ENCODE measurements around the gene ANKS1A. TPM values are rescaled to one million over a fixed set of nuclear protein-coding genes. Genes with fewer than 3 reads are reported as not detected.
A peak's percentile ranks its signal among the peaks of the same experiment; 100 is the strongest.

Gene ANKS1A
- total RNA-seq, 1 experiment from 2014 or later: 35.0 TPM

GRCh38 chr6:35086636-35087360 lies 197.7 kb downstream of the ANKS1A start (continued):
- TF ChIP-seq MYBL2 (CRISPR knock-in tag; IDR thresholded peaks at IDR 0.05): no peak
- no peak for TF ChIP-seq HMGXB4 (CRISPR knock-in tag; IDR thresholded peaks at IDR 0.05)
- no peak for TF ChIP-seq NFE2L1 (CRISPR knock-in tag; IDR thresholded peaks at IDR 0.05)

- DNase-seq (ENCODE audit: low spot score) (no peak), ATAC-seq (no peak)
- Mint-ChIP-seq H3K4me3 (no peak overlapping the region), H3K27ac (peak overlapping the region; percentile 27; the same call in 1 of the 2 replicates), H3K9me3 (no peaks in the 10 kb centered on the region), H3K27me3 (ENCODE audit: low read depth) (no peaks in the 10 kb centered on the region), H3K36me3 (peaks cover 25% of the 10 kb centered on the region), H3K4me1 (peaks cover 4% of the 10 kb centered on the region)
- ChIA-PET POLR2A (no interaction called here), CTCF (interaction anchor here (0.6 to 1.2 kb wide), 2 partner anchors 22 to 101 kb away, joined by 3 to 4 read pairs; no protein-coding TSS in a partner anchor)
- TF ChIP-seq ZMAT4 (CRISPR knock-in tag; IDR thresholded peaks at IDR 0.05) (no peak), CREB1 (CRISPR knock-in tag; IDR thresholded peaks at IDR 0.05) (no peak), ZNF281 (CRISPR knock-in tag; IDR thresholded peaks at IDR 0.05) (no peak), ZNF425 (CRISPR knock-in tag; conservative IDR thresholded peaks at IDR 0.05) (no peak), FOXK1 (CRISPR knock-in tag; IDR thresholded peaks at IDR 0.05) (no peak), ATF3 (CRISPR knock-in tag; conservative IDR thresholded peaks at IDR 0.05) (no peak), HMGXB4 (CRISPR knock-in tag; IDR thresholded peaks at IDR 0.05) (no peak), FOXJ3 (CRISPR knock-in tag; IDR thresholded peaks at IDR 0.05; ENCODE audit: borderline replicate concordance) (no peak), GTF2I (CRISPR knock-in tag; conservative IDR thresholded peaks at IDR 0.05) (no peak), ATF2 (CRISPR knock-in tag; IDR thresholded peaks at IDR 0.05; ENCODE audit: borderline replicate concordance, low read depth) (no peak), MAX (CRISPR knock-in tag; IDR thresholded peaks at IDR 0.05) (no peak), PRRX2 (CRISPR knock-in tag; IDR thresholded peaks at IDR 0.05) (no peak), FOXP4 (CRISPR knock-in tag; IDR thresholded peaks at IDR 0.05) (no peak), MLX (CRISPR knock-in tag; IDR thresholded peaks at IDR 0.05) (no peak)
Measured at GRCh38 chr6:35087361-35088280, 198.6 kb downstream of the ANKS1A start.

All from WTC11 (cell line).